ENCODE results near the gene VCP. TPM values are rescaled to one million over a fixed set of nuclear protein-coding genes. Genes with fewer than 3 reads are reported as not detected.

VCP gene
- total and polyA plus RNA-seq, 9 of the 15 experiments (the other 6 are each of a cell fraction or from before 2014, with no cell fraction given): 7.1 to 257 (median 199) TPM

GRCh38 chr9:35071814-35072460, 488 bp downstream of the VCP start (continued):
- TF ChIP-seq MLX (CRISPR knock-in tag; conservative IDR thresholded peaks at IDR 0.05) (no peak), ZNF3 (CRISPR knock-in tag; IDR thresholded peaks at IDR 0.05) (no peak), ZNF143 (CRISPR knock-in tag; IDR thresholded peaks at IDR 0.05) (no peak), PBX2 (CRISPR knock-in tag; IDR thresholded peaks at IDR 0.05; ENCODE audit: low read depth) (no peak), PBX2 (tag; conservative IDR thresholded peaks at IDR 0.05; ENCODE audit: low read depth) (no peak), RBM39 (optimal IDR thresholded peaks at IDR 0.05; ENCODE audit: low read depth, low read length) (no peak), PHTF2 (CRISPR knock-in tag; IDR thresholded peaks at IDR 0.05) (no peak), ZBTB2 (IDR thresholded peaks at IDR 0.05) (no peak), RAD21 (CRISPR knock-in tag; conservative IDR thresholded peaks at IDR 0.05 in 1 of 2, IDR thresholded peaks at IDR 0.05 in 1 of 2) (peak in 1 of 2 experiments; percentile 8; a peak in 1 of 4 replicates), THRAP3 (IDR thresholded peaks at IDR 0.05; ENCODE audit: borderline replicate concordance) (no peak), PHB2 (IDR thresholded peaks at IDR 0.05; ENCODE audit: low read depth) (no peak), ZC3H11A (IDR thresholded peaks at IDR 0.05; ENCODE audit: low read depth, low read length) (no peak), RHOXF2B (CRISPR knock-in tag; conservative IDR thresholded peaks at IDR 0.05) (no peak), CREM (IDR thresholded peaks at IDR 0.05; ENCODE audit: low read depth) (peak; percentile 27), SETDB1 (IDR thresholded peaks at IDR 0.05; ENCODE audit: low read length) (no peak), NCOA2 (IDR thresholded peaks at IDR 0.05; ENCODE audit: partially characterized antibody in 2 of 2) (no peak), PRDM10 (IDR thresholded peaks at IDR 0.05; ENCODE audit: partially characterized antibody) (peak; percentile 34), FOXP1 (CRISPR knock-in tag; IDR thresholded peaks at IDR 0.05) (no peak)

Data from K562 (cell line).